Neural crest cell (in vitro differentiated cells): ENCODE data around the gene SYNE3. TPM values are rescaled to one million over a fixed set of nuclear protein-coding genes. Genes with fewer than 3 reads are reported as not detected.

Experiments used
- DNase-seq: peaks from one replicate; pipeline ENCODE4 v3.0.0; 2021; ENCODE audit warnings: low read depth, mixed read lengths, low spot score
- H3K27ac Mint-ChIP-seq: one replicate; pipeline ENCODE4 v1.8.0; 2021; ENCODE audit warnings: mild to moderate bottlenecking, mixed read lengths; ENCODE audit not compliant: unreplicated experiment
- H3K27me3 Mint-ChIP-seq: 2 replicates; pipeline ENCODE4 v1.8.0; 2021; ENCODE audit warnings: low read depth, mild to moderate bottlenecking, mixed read lengths
- H3K36me3 Mint-ChIP-seq: 2 replicates; pipeline ENCODE4 v1.8.0; 2021; ENCODE audit warnings: low read depth, mild to moderate bottlenecking, mixed read lengths
- H3K4me1 Mint-ChIP-seq: 2 replicates; pipeline ENCODE4 v1.8.0; 2021; ENCODE audit warnings: mixed read lengths
- H3K4me3 Mint-ChIP-seq: one replicate; pipeline ENCODE4 v1.8.0; 2021; ENCODE audit warnings: mild to moderate bottlenecking, mixed read lengths
- H3K9me3 Mint-ChIP-seq: 2 replicates; pipeline ENCODE4 v1.8.0; 2021; ENCODE audit warnings: mixed read lengths
- CTCF ChIP-seq: fragments of 200-600 bp; sonication (generic); conservative IDR thresholded peaks from 2 replicates; pipeline ENCODE4 v1.5.0; 2021; ENCODE audit warnings: antibody characterized with exemption, mild to moderate bottlenecking
- total RNA-seq: library from RNA; stranded (reverse); gene quantifications from 2 replicates; pipeline ENCODE4 v1.2.1, GENCODE V29; 2021

The SYNE3 gene
- total RNA-seq, 1 donor from 2014 or later: 0.82 TPM

- Mint-ChIP-seq H3K36me3 (no peaks in the 10 kb centered on the region), H3K9me3 (no peaks in the 10 kb centered on the region), H3K4me3 (peak overlapping the region; percentile 68), H3K27me3 (no peaks in the 10 kb centered on the region), H3K4me1 (peaks cover 43% of the 10 kb centered on the region), H3K27ac (no peak overlapping the region)
- TF ChIP-seq CTCF: no peak
- DNase-seq: no peak
Observed at GRCh38 chr14:95530473-95531276, 14.2 kb upstream of the SYNE3 start.

- DNase-seq: no peak
- Mint-ChIP-seq H3K27me3 (no peaks in the 10 kb centered on the region), H3K4me1 (peaks cover 35% of the 10 kb centered on the region), H3K27ac (no peak overlapping the region), H3K36me3 (no peaks in the 10 kb centered on the region), H3K9me3 (no peaks in the 10 kb centered on the region), H3K4me3 (peak overlapping the region; percentile 14)
- TF ChIP-seq CTCF: no peak
Observed at GRCh38 chr14:95529216-95529615, 12.8 kb upstream of the SYNE3 start.

- H3K4me1 Mint-ChIP-seq: peaks cover 24% of the 10 kb centered on the region
- H3K27ac Mint-ChIP-seq: no peak overlapping the region
- peak overlapping the region; percentile 2 for H3K4me3 Mint-ChIP-seq
- H3K36me3 Mint-ChIP-seq: no peaks in the 10 kb centered on the region
- peak; percentile 75 for TF ChIP-seq CTCF
- no peaks in the 10 kb centered on the region for H3K27me3 Mint-ChIP-seq
- H3K9me3 Mint-ChIP-seq: no peaks in the 10 kb centered on the region
- DNase-seq: no peak
Observed at GRCh38 chr14:95527387-95528002, 11.0 kb upstream of the SYNE3 start.

- DNase-seq: no peak
- no peaks in the 10 kb centered on the region for H3K36me3 Mint-ChIP-seq
- H3K27me3 Mint-ChIP-seq: no peaks in the 10 kb centered on the region
- no peak overlapping the region for H3K4me3 Mint-ChIP-seq
- H3K9me3 Mint-ChIP-seq: no peaks in the 10 kb centered on the region
- H3K27ac Mint-ChIP-seq: no peak overlapping the region
- TF ChIP-seq CTCF: no peak
- H3K4me1 Mint-ChIP-seq: peaks cover 16% of the 10 kb centered on the region
Observed at GRCh38 chr14:95526483-95527386, 10.3 kb upstream of the SYNE3 start.

GRCh38 chr14:95525999-95526398, 9.5 kb upstream of the SYNE3 start:
- DNase-seq: no peak
- Mint-ChIP-seq H3K36me3 (no peaks in the 10 kb centered on the region), H3K9me3 (no peaks in the 10 kb centered on the region), H3K4me3 (no peak overlapping the region), H3K27me3 (no peaks in the 10 kb centered on the region), H3K4me1 (peaks cover 10% of the 10 kb centered on the region), H3K27ac (no peak overlapping the region)
- TF ChIP-seq CTCF: no peak
